ENCODE data around the gene TMEM259. TPM values are rescaled to one million over a fixed set of nuclear protein-coding genes. Genes with fewer than 3 reads are reported as not detected.

Gene TMEM259
- total RNA-seq, 1 donor from 2014 or later = 210 TPM

- DNase-seq (ENCODE audit: low spot score) = no peak
These were observed 58.1 kb downstream of the TMEM259 start for GRCh38 chr19:962683-963400.

DNA sequence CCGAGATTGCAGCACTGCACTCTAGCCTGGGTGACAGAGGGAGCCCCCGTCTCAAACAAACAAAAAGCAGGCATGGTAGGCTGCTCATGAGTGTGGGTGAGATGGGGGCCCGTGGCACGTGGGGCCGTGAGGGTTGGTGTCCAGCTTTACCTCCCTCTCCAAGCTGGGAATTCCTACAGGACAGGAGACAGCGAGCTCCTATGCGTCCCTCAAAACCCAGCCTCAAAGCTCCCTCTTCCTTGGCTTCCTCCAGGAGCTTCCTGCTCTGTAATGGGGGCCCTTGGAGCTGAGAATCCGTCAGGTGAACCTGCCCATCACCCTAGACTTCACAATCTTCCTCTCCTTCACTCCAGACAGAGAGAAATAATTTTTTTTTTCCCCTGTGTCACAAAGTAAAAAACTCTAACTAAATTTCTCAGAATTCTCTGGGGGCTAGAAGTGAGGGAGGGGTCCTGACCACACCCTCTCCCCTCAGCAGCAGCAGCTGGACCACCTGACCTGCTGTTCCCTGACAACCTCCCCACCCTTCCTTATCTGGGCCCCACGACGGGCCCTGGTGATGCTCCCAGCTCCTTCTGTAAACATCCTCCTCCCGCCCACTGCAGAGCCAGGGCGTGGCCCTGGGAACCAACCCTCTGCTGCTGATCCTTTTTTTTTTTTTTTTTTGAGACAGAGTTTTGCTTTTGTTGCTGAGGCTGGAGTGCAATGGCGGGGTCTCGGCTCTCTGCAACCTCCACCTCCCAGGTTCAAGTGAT is 58.9 kb downstream of the TMEM259 start:
- DNase-seq (ENCODE audit: low spot score) = no peak

- DNase-seq (ENCODE audit: low spot score) = no peak
These were observed 60.4 kb downstream of the TMEM259 start for GRCh38 chr19:960601-960938.

GRCh38 chr19:960020-960419 is 60.9 kb downstream of the TMEM259 start:
- DNase-seq (ENCODE audit: low spot score) = no peak

Other genes starting within 250 kb of the TMEM259 start
- 374 TPM for gene PTBP1, start 223.7 kb downstream of the TMEM259 start, total RNA-seq
- gene PLPPR3, start 199.2 kb downstream of the TMEM259 start, total RNA-seq = not detected
- not detected for gene AZU1, start 193.3 kb downstream of the TMEM259 start, total RNA-seq
- gene PRTN3, start 180.1 kb downstream of the TMEM259 start, total RNA-seq = not detected
- 0.81 TPM for gene ELANE, start 168.8 kb downstream of the TMEM259 start, total RNA-seq
- 139 TPM for gene CFD, start 161.5 kb downstream of the TMEM259 start, total RNA-seq
- 63.7 TPM for gene MED16, start 127.9 kb downstream of the TMEM259 start, total RNA-seq
- not detected for gene RNU6-9, start 127.6 kb downstream of the TMEM259 start, total RNA-seq
- 69.5 TPM for gene R3HDM4, start 107.9 kb downstream of the TMEM259 start, total RNA-seq
- gene KISS1R, start 103.8 kb downstream of the TMEM259 start, total RNA-seq = not detected
- 8.4 TPM for gene ARID3A, start 95.1 kb downstream of the TMEM259 start, total RNA-seq
- 36.6 TPM for gene WDR18, start 36.8 kb downstream of the TMEM259 start, total RNA-seq
- not detected for gene GRIN3B, start 20.7 kb downstream of the TMEM259 start, total RNA-seq
- not detected for gene RNU6-2, start 399 bp upstream of the TMEM259 start, total RNA-seq
- gene CNN2, start 5.5 kb upstream of the TMEM259 start, total RNA-seq = 223 TPM
- 21.4 TPM for gene ABCA7, start 19.0 kb upstream of the TMEM259 start, total RNA-seq
- gene ARHGAP45, start 46.0 kb upstream of the TMEM259 start, total RNA-seq = 20.7 TPM
- gene POLR2E, start 74.3 kb upstream of the TMEM259 start, total RNA-seq = 138 TPM
- gene GPX4, start 82.9 kb upstream of the TMEM259 start, total RNA-seq = 213 TPM
- 122 TPM for gene SBNO2, start 153.1 kb upstream of the TMEM259 start, total RNA-seq
- gene STK11, start 184.7 kb upstream of the TMEM259 start, total RNA-seq = 51.2 TPM
- 0.73 TPM for gene CBARP, start 216.9 kb upstream of the TMEM259 start, total RNA-seq
- 144 TPM for gene ATP5F1D, start 220.6 kb upstream of the TMEM259 start, total RNA-seq
- 121 TPM for gene MIDN, start 227.5 kb upstream of the TMEM259 start, total RNA-seq
- 524 TPM for gene CIRBP, start 248.2 kb upstream of the TMEM259 start, total RNA-seq